Measurements from ENCODE around the gene DDX31. TPM values are rescaled to one million over a fixed set of nuclear protein-coding genes. Genes with fewer than 3 reads are reported as not detected.

Gene DDX31
- total RNA-seq, 1 experiment from 2014 or later: 19.2 TPM

DNA sequence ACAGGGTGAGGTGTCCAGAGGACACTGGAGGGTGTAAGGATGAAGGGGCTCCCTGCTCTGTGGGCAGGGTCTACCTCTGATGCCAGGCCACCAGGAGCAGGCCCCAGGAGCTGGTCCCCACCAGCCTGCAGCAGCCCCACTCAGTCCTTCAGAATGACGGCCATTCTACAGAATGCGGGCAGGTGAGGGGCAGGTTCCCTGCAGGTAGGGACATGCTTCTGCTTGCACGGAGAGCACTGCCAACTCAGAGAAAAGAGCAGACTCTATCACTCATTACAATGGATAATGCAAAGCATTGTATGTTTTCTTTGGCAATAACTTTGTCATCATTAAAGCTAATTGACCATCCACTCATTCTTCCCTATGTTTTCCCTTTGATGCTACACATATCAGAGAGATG, 39.0 kb downstream of the DDX31 start:
- ChIA-PET POLR2A (ENCODE audit: unreplicated experiment) (interaction anchor here (0.6 kb wide), 1 partner anchor 1474 kb away, joined by 5 read pairs; no protein-coding TSS in a partner anchor), CTCF (no interaction called here)
- Histone ChIP-seq H3F3A (ENCODE audit: insufficient read depth, low read depth) (no peaks in the 10 kb centered on the region), H4K20me1 (ENCODE audit: insufficient read depth) (no peaks in the 10 kb centered on the region), H3K79me2 (ENCODE audit: low read depth) (no peaks in the 10 kb centered on the region), H3K4me1 (replicated peaks; ENCODE audit: insufficient read depth) (no peaks in the 10 kb centered on the region), H3K27me3 (ENCODE audit: insufficient read depth, low read depth) (no peaks in the 10 kb centered on the region), H3K9me2 (ENCODE audit: insufficient read depth) (no peaks in the 10 kb centered on the region), H3K27ac (no peak overlapping the region), H2AFZ (no peak overlapping the region), H3K4me2 (no peak overlapping the region), H3K36me3 (ENCODE audit: low read depth) (no peaks in the 10 kb centered on the region; the same call in 1 of the 2 replicates), H3K4me3 (no peak overlapping the region), H3K9me3 (ENCODE audit: insufficient read depth, low read depth) (no peaks in the 10 kb centered on the region)
- intact Hi-C loops (cut with micrococcal nuclease; ENCODE audit: unreplicated experiment): no loop called here
- no peak for DNase-seq
- BruUV-seq (replicated peaks): no TSS peak
- TF ChIP-seq, protein P1, sequence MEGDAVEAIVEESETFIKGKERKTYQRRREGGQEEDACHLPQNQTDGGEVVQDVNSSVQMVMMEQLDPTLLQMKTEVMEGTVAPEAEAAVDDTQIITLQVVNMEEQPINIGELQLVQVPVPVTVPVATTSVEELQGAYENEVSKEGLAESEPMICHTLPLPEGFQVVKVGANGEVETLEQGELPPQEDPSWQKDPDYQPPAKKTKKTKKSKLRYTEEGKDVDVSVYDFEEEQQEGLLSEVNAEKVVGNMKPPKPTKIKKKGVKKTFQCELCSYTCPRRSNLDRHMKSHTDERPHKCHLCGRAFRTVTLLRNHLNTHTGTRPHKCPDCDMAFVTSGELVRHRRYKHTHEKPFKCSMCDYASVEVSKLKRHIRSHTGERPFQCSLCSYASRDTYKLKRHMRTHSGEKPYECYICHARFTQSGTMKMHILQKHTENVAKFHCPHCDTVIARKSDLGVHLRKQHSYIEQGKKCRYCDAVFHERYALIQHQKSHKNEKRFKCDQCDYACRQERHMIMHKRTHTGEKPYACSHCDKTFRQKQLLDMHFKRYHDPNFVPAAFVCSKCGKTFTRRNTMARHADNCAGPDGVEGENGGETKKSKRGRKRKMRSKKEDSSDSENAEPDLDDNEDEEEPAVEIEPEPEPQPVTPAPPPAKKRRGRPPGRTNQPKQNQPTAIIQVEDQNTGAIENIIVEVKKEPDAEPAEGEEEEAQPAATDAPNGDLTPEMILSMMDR (conservative IDR thresholded peaks at IDR 0.05): no peak
- no peak for TF ChIP-seq EZH2 (IDR thresholded peaks at IDR 0.05; ENCODE audit: low read depth)

DNA sequence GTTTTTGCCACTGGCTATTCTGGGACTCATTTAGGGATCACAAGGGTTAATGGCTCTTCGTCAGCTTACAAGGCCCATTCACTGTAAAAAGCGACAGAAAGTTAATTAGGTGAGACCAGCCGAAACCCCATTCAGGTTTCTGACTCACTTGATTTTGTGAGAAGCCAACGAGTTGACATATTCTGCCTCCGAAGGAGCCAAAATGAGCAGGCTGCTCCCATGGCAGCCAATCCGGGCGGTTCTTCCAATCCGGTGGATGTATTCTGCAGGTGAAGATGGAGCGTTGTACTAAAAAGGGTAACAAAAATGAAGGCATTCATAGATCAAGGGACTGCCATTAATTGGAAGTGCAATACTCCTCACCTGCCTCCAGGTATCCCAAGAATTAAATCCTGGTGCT, 39.7 kb downstream of the DDX31 start:
- no peak for DNase-seq
- ChIA-PET POLR2A (ENCODE audit: unreplicated experiment) (no interaction called here), CTCF (interaction anchor here (0.5 kb wide), 1 partner anchor 278 kb away, joined by 3 read pairs; no protein-coding TSS in a partner anchor)
- intact Hi-C loops (cut with micrococcal nuclease; ENCODE audit: unreplicated experiment): no loop called here
- Histone ChIP-seq H3K79me2 (ENCODE audit: low read depth) (no peaks in the 10 kb centered on the region), H3K27ac (no peak overlapping the region), H3K4me2 (no peak overlapping the region), H3F3A (ENCODE audit: insufficient read depth, low read depth) (no peaks in the 10 kb centered on the region), H3K4me3 (no peak overlapping the region), H3K36me3 (ENCODE audit: low read depth) (peaks cover 5% of the 10 kb centered on the region; the same call in 1 of the 2 replicates), H4K20me1 (ENCODE audit: insufficient read depth) (no peaks in the 10 kb centered on the region), H3K9me3 (ENCODE audit: insufficient read depth, low read depth) (no peaks in the 10 kb centered on the region), H3K27me3 (ENCODE audit: insufficient read depth, low read depth) (no peaks in the 10 kb centered on the region), H3K9me2 (ENCODE audit: insufficient read depth) (no peaks in the 10 kb centered on the region), H3K4me1 (replicated peaks; ENCODE audit: insufficient read depth) (no peaks in the 10 kb centered on the region), H2AFZ (no peak overlapping the region)
- TF ChIP-seq, protein P1 (conservative IDR thresholded peaks at IDR 0.05): no peak
- TF ChIP-seq EZH2 (IDR thresholded peaks at IDR 0.05; ENCODE audit: low read depth): no peak
- BruUV-seq (replicated peaks): no TSS peak

DNA sequence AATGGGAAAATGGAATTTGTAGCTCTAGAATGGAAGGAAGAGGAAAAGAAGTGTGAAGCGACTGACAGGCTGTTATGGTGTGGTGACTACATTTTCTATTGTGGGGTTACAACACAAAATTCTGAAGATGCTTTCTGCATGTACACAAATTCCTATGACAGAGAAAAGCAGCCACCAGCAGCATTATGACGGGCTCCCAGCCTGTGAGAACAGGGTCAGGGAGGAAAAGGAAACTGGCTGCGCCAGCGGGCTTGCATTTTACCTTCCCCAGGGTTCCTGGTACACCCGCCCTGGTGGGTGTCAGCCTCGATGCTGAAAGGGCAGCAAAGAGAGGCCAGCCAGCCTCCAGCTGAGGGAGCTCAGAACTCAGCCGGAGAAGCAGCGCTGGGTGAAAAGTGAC, 41.0 kb downstream of the DDX31 start:
- intact Hi-C loops (cut with micrococcal nuclease; ENCODE audit: unreplicated experiment): no loop called here
- Histone ChIP-seq H3K9me3 (ENCODE audit: insufficient read depth, low read depth) (no peaks in the 10 kb centered on the region), H3K36me3 (ENCODE audit: low read depth) (peaks cover 5% of the 10 kb centered on the region; the same call in 1 of the 2 replicates), H3K27ac (no peak overlapping the region), H2AFZ (no peak overlapping the region), H3K4me1 (replicated peaks; ENCODE audit: insufficient read depth) (no peaks in the 10 kb centered on the region), H3F3A (ENCODE audit: insufficient read depth, low read depth) (no peaks in the 10 kb centered on the region), H4K20me1 (ENCODE audit: insufficient read depth) (no peaks in the 10 kb centered on the region), H3K4me2 (no peak overlapping the region), H3K79me2 (ENCODE audit: low read depth) (no peaks in the 10 kb centered on the region), H3K27me3 (ENCODE audit: insufficient read depth, low read depth) (no peaks in the 10 kb centered on the region), H3K9me2 (ENCODE audit: insufficient read depth) (no peaks in the 10 kb centered on the region), H3K4me3 (no peak overlapping the region)
- POLR2A ChIA-PET (ENCODE audit: unreplicated experiment): no interaction called here
- DNase-seq: no peak
- no TSS peak for BruUV-seq (replicated peaks)
- CTCF ChIA-PET: no interaction called here
- TF ChIP-seq EZH2 (IDR thresholded peaks at IDR 0.05; ENCODE audit: low read depth): no peak
- TF ChIP-seq, protein P1 (conservative IDR thresholded peaks at IDR 0.05): no peak

Data from PC-9 (cell line).